ENCODE results near the gene AMZ1.

Gene AMZ1

GRCh38 chr7:2651847-2652735 is 35.9 kb upstream of the AMZ1 start:
- no peak for TF ChIP-seq POLR2AphosphoS5 (IDR thresholded peaks at IDR 0.05; ENCODE audit: low read depth, low read length)
- TF ChIP-seq TAF1 (IDR thresholded peaks at IDR 0.05; ENCODE audit: borderline replicate concordance, insufficient read depth, low read length), result no peak
- no peak for TF ChIP-seq REST (IDR thresholded peaks at IDR 0.05; ENCODE audit: insufficient read depth in 1 of 2, low read depth in 2 of 2, low read length in 2 of 2)
- TF ChIP-seq FOXP2 (optimal IDR thresholded peaks at IDR 0.05; ENCODE audit: borderline replicate concordance, extremely low read depth, extremely low read length, insufficient read depth), result no peak
- TF ChIP-seq SIN3A (IDR thresholded peaks at IDR 0.05; ENCODE audit: borderline replicate concordance, insufficient read depth, low read length), result no peak

- TF ChIP-seq TAF1 (IDR thresholded peaks at IDR 0.05; ENCODE audit: borderline replicate concordance, insufficient read depth, low read length) (no peak), SIN3A (IDR thresholded peaks at IDR 0.05; ENCODE audit: borderline replicate concordance, insufficient read depth, low read length) (no peak), POLR2AphosphoS5 (IDR thresholded peaks at IDR 0.05; ENCODE audit: low read depth, low read length) (no peak), REST (IDR thresholded peaks at IDR 0.05; ENCODE audit: insufficient read depth in 1 of 2, low read depth in 2 of 2, low read length in 2 of 2) (no peak), FOXP2 (optimal IDR thresholded peaks at IDR 0.05; ENCODE audit: borderline replicate concordance, extremely low read depth, extremely low read length, insufficient read depth) (no peak)
These were observed 35.3 kb upstream of the AMZ1 start for GRCh38 chr7:2652736-2653060.

GRCh38 chr7:2654059-2654458 is 33.9 kb upstream of the AMZ1 start:
- TF ChIP-seq SIN3A (IDR thresholded peaks at IDR 0.05; ENCODE audit: borderline replicate concordance, insufficient read depth, low read length), result no peak
- no peak for TF ChIP-seq TAF1 (IDR thresholded peaks at IDR 0.05; ENCODE audit: borderline replicate concordance, insufficient read depth, low read length)
- no peak for TF ChIP-seq REST (IDR thresholded peaks at IDR 0.05; ENCODE audit: insufficient read depth in 1 of 2, low read depth in 2 of 2, low read length in 2 of 2)
- TF ChIP-seq POLR2AphosphoS5 (IDR thresholded peaks at IDR 0.05; ENCODE audit: low read depth, low read length), result no peak
- TF ChIP-seq FOXP2 (optimal IDR thresholded peaks at IDR 0.05; ENCODE audit: borderline replicate concordance, extremely low read depth, extremely low read length, insufficient read depth), result no peak

GRCh38 chr7:2655870-2656614 is 32.0 kb upstream of the AMZ1 start:
- no peak for TF ChIP-seq REST (IDR thresholded peaks at IDR 0.05; ENCODE audit: insufficient read depth in 1 of 2, low read depth in 2 of 2, low read length in 2 of 2)
- no peak for TF ChIP-seq POLR2AphosphoS5 (IDR thresholded peaks at IDR 0.05; ENCODE audit: low read depth, low read length)
- no peak for TF ChIP-seq TAF1 (IDR thresholded peaks at IDR 0.05; ENCODE audit: borderline replicate concordance, insufficient read depth, low read length)
- no peak for TF ChIP-seq SIN3A (IDR thresholded peaks at IDR 0.05; ENCODE audit: borderline replicate concordance, insufficient read depth, low read length)
- TF ChIP-seq FOXP2 (optimal IDR thresholded peaks at IDR 0.05; ENCODE audit: borderline replicate concordance, extremely low read depth, extremely low read length, insufficient read depth), result no peak
